ENCODE results near the gene PHF20. TPM values are rescaled to one million over a fixed set of nuclear protein-coding genes. Genes with fewer than 3 reads are reported as not detected.
"Not testable (repeated sequence)": the region's sequence is repeated elsewhere in the genome, so short reads cannot be mapped to it uniquely, and the experiment has no call there.

Gene PHF20
- total RNA-seq, 3 donors from 2014 or later: 47.7 to 59.4 (median 48.8) TPM

DNA sequence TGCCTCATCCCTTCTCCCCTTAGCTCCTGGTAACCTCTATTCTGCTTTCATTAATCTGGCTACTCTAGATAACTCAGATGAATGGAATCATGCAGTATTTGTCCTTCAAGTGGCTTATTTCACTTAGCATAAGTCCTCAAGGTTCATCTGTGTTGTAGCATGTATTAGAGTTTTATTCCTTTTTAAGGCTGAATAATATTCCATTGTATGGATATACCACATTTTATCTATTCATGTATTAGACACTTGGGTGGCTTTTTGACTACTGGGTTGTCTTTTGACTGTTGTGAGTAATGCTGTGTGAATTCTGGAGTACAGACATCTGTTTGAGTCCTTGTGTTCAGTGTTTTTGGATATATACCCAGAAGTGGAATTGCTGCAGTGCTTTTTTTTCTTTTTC is 58.4 kb downstream of the PHF20 start:
- Mint-ChIP-seq H3K9me3 (no peaks in the 10 kb centered on the region), H3K4me1 (ENCODE audit: low read depth) (peaks cover 35% of the 10 kb centered on the region), H3K4me3 (no peak overlapping the region), H3K27me3 (ENCODE audit: low read depth) (no peaks in the 10 kb centered on the region), H3K36me3 (ENCODE audit: insufficient read depth) (peaks cover 27% of the 10 kb centered on the region)
- no peak for ATAC-seq
- no peak for DNase-seq

- peaks cover 27% of the 10 kb centered on the region for H3K36me3 Mint-ChIP-seq (ENCODE audit: insufficient read depth)
- DNase-seq: no peak
- peak; percentile 60 to 78 for ATAC-seq
- H3K4me3 Mint-ChIP-seq: no peak overlapping the region
- no peaks in the 10 kb centered on the region for H3K27me3 Mint-ChIP-seq (ENCODE audit: low read depth)
- H3K4me1 Mint-ChIP-seq (ENCODE audit: low read depth): peaks cover 37% of the 10 kb centered on the region
- no peaks in the 10 kb centered on the region for H3K9me3 Mint-ChIP-seq
These were observed 59.2 kb downstream of the PHF20 start for GRCh38 chr20:35831029-35831428.

- DNase-seq (no peak), ATAC-seq (no peak)
- no peaks in the 10 kb centered on the region for H3K9me3 Mint-ChIP-seq
- peaks cover 31% of the 10 kb centered on the region for H3K4me1 Mint-ChIP-seq (ENCODE audit: low read depth)
- no peak overlapping the region for H3K4me3 Mint-ChIP-seq
- H3K36me3 Mint-ChIP-seq (ENCODE audit: insufficient read depth): peaks cover 22% of the 10 kb centered on the region
- H3K27me3 Mint-ChIP-seq (ENCODE audit: low read depth): no peaks in the 10 kb centered on the region
These were observed 60.2 kb downstream of the PHF20 start for GRCh38 chr20:35831971-35832370.

DNA sequence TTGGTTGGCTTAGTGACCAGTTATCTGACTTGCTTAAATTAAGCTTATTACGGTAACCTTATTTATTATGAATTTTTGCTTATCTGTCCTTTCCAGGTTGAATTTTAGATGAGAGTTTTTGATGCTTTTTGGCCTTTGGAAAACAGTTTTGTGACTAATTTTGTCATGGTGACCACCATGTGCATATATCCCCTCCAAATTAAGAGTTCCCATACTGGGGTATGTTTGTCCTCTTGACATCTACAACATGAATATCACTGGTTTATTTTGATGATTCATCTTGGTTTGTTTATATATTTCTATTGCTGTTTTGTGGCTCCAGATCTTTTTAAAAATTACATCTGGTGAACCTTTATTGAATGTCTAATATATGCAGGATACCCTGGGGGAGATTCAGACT is 61.4 kb downstream of the PHF20 start:
- H3K4me1 Mint-ChIP-seq (ENCODE audit: low read depth): peaks cover 37% of the 10 kb centered on the region
- peaks cover 21% of the 10 kb centered on the region for H3K36me3 Mint-ChIP-seq (ENCODE audit: insufficient read depth)
- DNase-seq: no peak
- no peak overlapping the region for H3K4me3 Mint-ChIP-seq
- no peaks in the 10 kb centered on the region for H3K27me3 Mint-ChIP-seq (ENCODE audit: low read depth)
- no peak for ATAC-seq
- H3K9me3 Mint-ChIP-seq: no peaks in the 10 kb centered on the region

GRCh38 chr20:35837577-35838195 is 65.9 kb downstream of the PHF20 start:
- ATAC-seq (no peak), DNase-seq (no peak)
- Mint-ChIP-seq H3K27me3 (ENCODE audit: low read depth) (no peaks in the 10 kb centered on the region), H3K36me3 (ENCODE audit: insufficient read depth) (peaks cover 13% of the 10 kb centered on the region), H3K9me3 (peaks cover 4% of the 10 kb centered on the region), H3K4me3 (no peak overlapping the region), H3K4me1 (ENCODE audit: low read depth) (peaks cover 50% of the 10 kb centered on the region)

DNA sequence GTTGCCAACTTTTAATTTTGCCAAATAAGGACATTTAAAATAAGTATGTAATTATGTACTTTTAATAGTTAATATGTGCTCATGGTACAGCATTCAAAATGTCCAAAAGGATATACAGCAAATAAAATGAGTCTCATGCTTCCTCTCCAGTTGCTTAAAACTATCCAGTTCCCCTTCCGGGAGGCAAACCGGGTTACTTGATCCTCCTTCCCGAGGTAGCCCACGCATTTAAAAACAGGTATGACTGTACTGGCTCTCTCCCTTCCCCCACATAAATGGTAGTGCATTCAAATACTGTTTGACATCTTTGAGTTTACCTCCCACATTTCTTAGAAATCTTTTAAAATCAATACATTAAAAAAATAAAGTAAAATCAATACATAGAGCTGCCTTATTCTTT is 66.4 kb downstream of the PHF20 start:
- no peaks in the 10 kb centered on the region for H3K27me3 Mint-ChIP-seq (ENCODE audit: low read depth)
- no peak overlapping the region for H3K4me3 Mint-ChIP-seq
- no peak for ATAC-seq
- peaks cover 4% of the 10 kb centered on the region for H3K9me3 Mint-ChIP-seq
- no peak for DNase-seq
- peaks cover 49% of the 10 kb centered on the region for H3K4me1 Mint-ChIP-seq (ENCODE audit: low read depth)
- H3K36me3 Mint-ChIP-seq (ENCODE audit: insufficient read depth): peaks cover 13% of the 10 kb centered on the region

DNA sequence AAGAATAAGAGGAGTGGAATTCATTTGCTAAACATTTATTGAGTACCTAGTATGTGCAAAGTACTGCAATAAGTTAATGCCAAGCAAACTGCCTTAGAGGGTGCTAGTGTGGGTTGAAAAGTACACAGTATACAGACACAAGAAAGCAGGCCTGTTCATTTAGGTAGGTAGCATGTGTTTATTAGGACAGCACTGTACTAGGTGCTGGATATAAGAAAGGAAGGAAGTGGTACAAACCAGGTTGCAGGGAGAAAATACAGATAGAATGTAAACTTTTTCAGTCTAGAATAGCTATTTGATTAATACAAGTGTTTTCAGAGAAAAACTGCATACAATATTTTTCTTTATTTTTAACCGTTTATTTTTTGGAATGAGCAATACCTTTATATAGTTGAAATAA is 68.1 kb downstream of the PHF20 start:
- peaks cover 4% of the 10 kb centered on the region for H3K9me3 Mint-ChIP-seq
- ATAC-seq: no peak
- no peak overlapping the region for H3K4me3 Mint-ChIP-seq
- peaks cover 41% of the 10 kb centered on the region for H3K4me1 Mint-ChIP-seq (ENCODE audit: low read depth)
- no peak for DNase-seq
- H3K36me3 Mint-ChIP-seq (ENCODE audit: insufficient read depth): peaks cover 20% of the 10 kb centered on the region
- no peaks in the 10 kb centered on the region for H3K27me3 Mint-ChIP-seq (ENCODE audit: low read depth)

DNA sequence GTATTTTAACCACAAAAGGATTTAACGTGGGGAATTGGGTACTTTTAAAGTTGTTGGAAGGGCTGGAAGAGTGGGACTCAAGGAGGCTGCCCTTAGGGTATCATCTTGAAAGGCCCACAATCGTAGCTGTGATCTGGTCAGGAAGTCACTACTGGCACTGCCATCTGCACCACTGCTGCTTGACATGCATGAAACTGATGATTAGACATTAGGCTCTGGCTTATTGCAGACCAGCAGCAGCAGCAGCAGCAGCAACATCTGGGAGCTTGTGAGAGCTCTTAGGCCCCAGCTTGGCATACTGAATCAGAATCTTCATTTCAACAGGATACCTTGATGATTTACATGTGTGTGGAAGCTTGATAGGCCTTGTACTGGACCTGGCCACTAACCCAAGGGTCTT is 68.6 kb downstream of the PHF20 start:
- Mint-ChIP-seq H3K4me3 (no peak overlapping the region), H3K27me3 (ENCODE audit: low read depth) (no peaks in the 10 kb centered on the region), H3K36me3 (ENCODE audit: insufficient read depth) (peaks cover 21% of the 10 kb centered on the region), H3K9me3 (peaks cover 4% of the 10 kb centered on the region), H3K4me1 (ENCODE audit: low read depth) (peaks cover 36% of the 10 kb centered on the region)
- DNase-seq (no peak), ATAC-seq (no peak)

DNA sequence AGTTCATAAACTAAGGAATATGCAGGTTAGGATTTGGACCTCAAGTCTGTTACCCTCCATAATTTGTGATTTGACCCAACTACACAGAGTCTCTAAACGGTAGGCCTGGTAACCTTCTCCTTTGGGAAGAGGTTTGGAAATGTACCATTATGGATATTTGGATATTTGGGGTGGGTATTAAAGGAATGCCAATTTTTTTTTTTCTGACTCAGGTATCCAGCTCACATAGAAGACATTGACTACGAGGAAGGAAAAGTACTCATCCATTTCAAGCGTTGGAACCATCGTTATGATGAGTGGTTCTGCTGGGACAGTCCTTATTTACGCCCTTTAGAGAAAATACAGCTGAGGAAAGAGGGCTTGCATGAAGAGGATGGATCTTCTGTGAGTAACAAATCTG is 70.5 kb downstream of the PHF20 start:
- peaks cover 4% of the 10 kb centered on the region for H3K9me3 Mint-ChIP-seq
- peaks cover 35% of the 10 kb centered on the region for H3K4me1 Mint-ChIP-seq (ENCODE audit: low read depth)
- no peak for ATAC-seq
- peaks cover 25% of the 10 kb centered on the region for H3K36me3 Mint-ChIP-seq (ENCODE audit: insufficient read depth)
- H3K4me3 Mint-ChIP-seq: no peak overlapping the region
- no peak for DNase-seq
- H3K27me3 Mint-ChIP-seq (ENCODE audit: low read depth): no peaks in the 10 kb centered on the region

DNA sequence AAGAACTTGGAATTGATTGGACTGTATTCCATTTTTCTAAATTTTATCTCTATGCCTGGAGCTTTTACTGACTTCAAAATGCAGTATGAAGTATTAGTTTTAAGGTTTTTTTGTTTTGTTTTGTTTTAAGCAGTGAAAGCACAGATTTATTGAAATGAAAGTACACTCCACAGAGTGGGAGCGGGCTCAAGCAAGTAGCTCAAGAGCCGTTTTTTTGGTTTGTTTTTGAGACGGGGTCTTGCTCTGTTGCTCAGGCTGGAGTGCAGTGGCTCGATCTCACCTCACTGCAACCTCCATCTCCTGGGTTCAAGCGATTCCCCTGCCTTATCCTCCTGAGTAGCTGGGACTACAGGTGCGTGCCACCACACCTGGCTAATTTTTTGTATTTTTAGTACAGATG is 72.1 kb downstream of the PHF20 start:
- peaks cover 30% of the 10 kb centered on the region for H3K36me3 Mint-ChIP-seq (ENCODE audit: insufficient read depth)
- peaks cover 28% of the 10 kb centered on the region for H3K4me1 Mint-ChIP-seq (ENCODE audit: low read depth)
- H3K27me3 Mint-ChIP-seq (ENCODE audit: low read depth); H3K9me3 Mint-ChIP-seq; ATAC-seq; H3K4me3 Mint-ChIP-seq; DNase-seq: not testable (repeated sequence)

GRCh38 chr20:35845561-35845960 is 73.7 kb downstream of the PHF20 start:
- Mint-ChIP-seq H3K27me3 (ENCODE audit: low read depth) (no peaks in the 10 kb centered on the region), H3K9me3 (peaks cover 4% of the 10 kb centered on the region), H3K4me1 (ENCODE audit: low read depth) (peaks cover 21% of the 10 kb centered on the region), H3K36me3 (ENCODE audit: insufficient read depth) (peaks cover 33% of the 10 kb centered on the region), H3K4me3 (no peak overlapping the region)
- DNase-seq (no peak), ATAC-seq (no peak)

DNA sequence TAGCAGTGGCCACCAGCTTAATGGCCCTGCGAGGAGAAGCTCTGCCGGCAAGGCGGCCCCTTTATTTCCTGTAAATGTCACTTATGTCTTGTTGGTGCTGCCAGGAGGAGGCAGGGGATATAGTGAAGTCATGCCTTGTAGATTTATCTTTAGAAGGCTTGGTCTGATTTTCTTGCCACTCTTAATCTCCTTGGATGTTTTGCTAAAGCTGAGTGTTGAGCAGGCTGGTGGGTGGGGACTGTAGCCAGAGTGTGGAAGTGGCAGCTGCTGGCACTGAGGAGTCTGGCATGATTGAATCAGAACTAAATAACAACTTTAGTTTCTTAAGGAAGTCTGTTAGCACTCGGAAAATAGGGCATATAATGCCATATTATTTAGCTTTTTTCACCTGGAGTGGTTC is 77.9 kb downstream of the PHF20 start:
- H3K27me3 Mint-ChIP-seq (ENCODE audit: low read depth): no peaks in the 10 kb centered on the region
- DNase-seq (no peak), ATAC-seq (no peak)
- H3K36me3 Mint-ChIP-seq (ENCODE audit: insufficient read depth): peaks cover 32% of the 10 kb centered on the region
- H3K9me3 Mint-ChIP-seq: no peaks in the 10 kb centered on the region
- H3K4me1 Mint-ChIP-seq (ENCODE audit: low read depth): peaks cover 18% of the 10 kb centered on the region
- H3K4me3 Mint-ChIP-seq: no peak overlapping the region

DNA sequence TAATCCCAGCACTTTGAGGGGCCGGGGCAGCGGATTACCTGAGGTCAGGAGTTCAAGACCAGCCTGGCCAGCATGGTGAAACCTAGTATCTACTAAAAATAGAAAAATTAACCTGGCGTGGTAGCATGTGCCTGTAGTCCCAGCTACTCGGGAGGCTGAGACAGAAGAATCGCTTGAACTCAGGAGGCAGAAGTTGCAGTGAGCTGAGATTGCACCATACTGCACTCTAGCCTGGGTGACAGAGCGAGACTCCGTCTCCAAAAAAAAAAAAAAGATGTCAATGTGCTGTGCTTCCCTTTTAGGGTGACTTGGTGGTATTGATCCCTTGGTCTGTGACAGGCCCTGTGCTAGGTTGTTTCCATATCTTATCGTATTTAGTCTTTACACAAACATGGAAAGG is 79.8 kb downstream of the PHF20 start:
- H3K4me1 Mint-ChIP-seq (ENCODE audit: low read depth): peaks cover 25% of the 10 kb centered on the region

DNA sequence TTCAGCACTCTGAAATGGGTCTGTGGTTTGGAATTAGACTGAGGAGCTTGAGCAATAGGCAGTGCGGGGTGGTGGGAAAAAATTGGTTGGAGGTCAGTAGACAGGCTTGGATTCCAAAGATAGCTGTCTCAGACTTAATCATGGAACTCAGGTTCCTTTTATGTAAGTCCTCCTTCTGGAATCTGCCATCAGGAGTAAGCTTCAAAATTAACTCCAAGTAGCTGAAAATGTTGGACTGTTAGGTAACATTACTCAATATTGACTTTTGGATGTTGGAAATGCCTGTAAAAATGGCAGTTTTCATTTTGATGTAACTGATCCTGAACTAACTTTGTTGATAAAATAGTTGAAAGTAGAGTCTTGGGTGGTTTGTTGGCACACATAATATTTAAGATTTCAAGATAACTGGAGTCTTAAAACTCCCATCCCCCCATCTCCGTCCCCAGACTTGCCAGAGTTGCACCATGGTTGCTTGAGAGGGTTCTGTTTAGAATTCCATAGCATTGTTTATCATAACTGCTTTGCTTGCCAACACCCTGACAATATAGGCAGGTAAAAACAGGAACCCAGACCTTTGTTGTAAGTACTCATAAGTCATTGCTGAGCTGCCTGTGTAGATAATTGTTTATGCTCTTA is 83.0 kb downstream of the PHF20 start:
- H3K4me1 Mint-ChIP-seq (ENCODE audit: low read depth): peaks cover 21% of the 10 kb centered on the region

More for the DNA sequence above, 79.8 kb downstream of the PHF20 start:
- H3K36me3 Mint-ChIP-seq (ENCODE audit: insufficient read depth): peaks cover 34% of the 10 kb centered on the region
- not testable (repeated sequence) for H3K4me3 Mint-ChIP-seq; ATAC-seq; H3K9me3 Mint-ChIP-seq; DNase-seq; H3K27me3 Mint-ChIP-seq (ENCODE audit: low read depth)

GRCh38 chr20:35855641-35856040 is 83.8 kb downstream of the PHF20 start:
- H3K27me3 Mint-ChIP-seq (ENCODE audit: low read depth); ATAC-seq; H3K4me3 Mint-ChIP-seq; H3K9me3 Mint-ChIP-seq; DNase-seq: not testable (repeated sequence)
- Mint-ChIP-seq H3K36me3 (ENCODE audit: insufficient read depth) (peaks cover 33% of the 10 kb centered on the region), H3K4me1 (ENCODE audit: low read depth) (peaks cover 22% of the 10 kb centered on the region)

More for the DNA sequence above, 83.0 kb downstream of the PHF20 start:
- ATAC-seq (no peak), DNase-seq (no peak)
- peaks cover 35% of the 10 kb centered on the region for H3K36me3 Mint-ChIP-seq (ENCODE audit: insufficient read depth)
- H3K9me3 Mint-ChIP-seq: no peaks in the 10 kb centered on the region
- H3K4me3 Mint-ChIP-seq: no peak overlapping the region
- H3K27me3 Mint-ChIP-seq (ENCODE audit: low read depth): no peaks in the 10 kb centered on the region
